GM19025 (cell line): ENCODE results near the gene CHRM2.
"Not testable (repeated sequence)": the region's sequence is repeated elsewhere in the genome, so short reads cannot be mapped to it uniquely, and the experiment has no call there.

Source experiments
- ATAC-seq: cut with Tn5 transposase; IDR thresholded peaks from one replicate; pipeline ENCODE4 v1.9.1; 2021; ENCODE audit warnings: mild to moderate bottlenecking, low read depth, moderate library complexity; ENCODE audit not compliant: unreplicated experiment

The CHRM2 gene

GRCh38 chr7:136868496-136869000 lies at the start of gene CHRM2:
TSS of gene CHRM2 (plus strand) at chr7:136868652. CDS start at chr7:137014866, 146,214 bp downstream.
- ATAC-seq, result no peak

- ATAC-seq, result not testable (repeated sequence)
These were observed 37.1 kb upstream of the CHRM2 start for GRCh38 chr7:136831398-136831797.

- no peak for ATAC-seq
These were observed 22.5 kb upstream of the CHRM2 start for GRCh38 chr7:136845899-136846465.

- no peak for ATAC-seq
These were observed 20.6 kb upstream of the CHRM2 start for GRCh38 chr7:136847858-136848257.

GRCh38 chr7:136853654-136854053 lies 14.8 kb upstream of the CHRM2 start:
- no peak for ATAC-seq

- ATAC-seq, result no peak
These were observed 10.9 kb upstream of the CHRM2 start for GRCh38 chr7:136857573-136857972.

- ATAC-seq, result no peak
These were observed 8.6 kb upstream of the CHRM2 start for GRCh38 chr7:136859803-136860202.

GRCh38 chr7:136865236-136865635 lies 3.2 kb upstream of the CHRM2 start:
- no peak for ATAC-seq

GRCh38 chr7:136865777-136866176 lies 2.7 kb upstream of the CHRM2 start:
- no peak for ATAC-seq

GRCh38 chr7:136869001-136869961 lies 829 bp downstream of the CHRM2 start:
- ATAC-seq, result no peak

GRCh38 chr7:136869991-136870865 lies 1.8 kb downstream of the CHRM2 start:
- no peak for ATAC-seq

- no peak for ATAC-seq
These were observed 2.5 kb downstream of the CHRM2 start for GRCh38 chr7:136870866-136871487.

GRCh38 chr7:136874393-136875032 lies 6.1 kb downstream of the CHRM2 start:
- no peak for ATAC-seq

- ATAC-seq, result no peak
These were observed 9.1 kb downstream of the CHRM2 start for GRCh38 chr7:136877509-136877908.

- ATAC-seq, result no peak
These were observed 9.5 kb downstream of the CHRM2 start for GRCh38 chr7:136877990-136878389.

GRCh38 chr7:136878878-136879277 lies 10.4 kb downstream of the CHRM2 start:
- no peak for ATAC-seq

GRCh38 chr7:136883046-136883445 lies 14.6 kb downstream of the CHRM2 start:
- no peak for ATAC-seq

- ATAC-seq, result no peak
These were observed 16.0 kb downstream of the CHRM2 start for GRCh38 chr7:136884492-136884891.

- no peak for ATAC-seq
These were observed 18.9 kb downstream of the CHRM2 start for GRCh38 chr7:136887317-136887716.

- ATAC-seq, result no peak
These were observed 21.9 kb downstream of the CHRM2 start for GRCh38 chr7:136890399-136890798.
